ENCODE data around the gene AGAP2. TPM values are rescaled to one million over a fixed set of nuclear protein-coding genes. Genes with fewer than 3 reads are reported as not detected.

The AGAP2 gene
- total RNA-seq, 1 experiment from 2014 or later, result 2.0 TPM

- TF ChIP-seq MYBL2 (CRISPR knock-in tag; IDR thresholded peaks at IDR 0.05) (no peak), GABPB1 (CRISPR knock-in tag; IDR thresholded peaks at IDR 0.05) (no peak), GTF2I (CRISPR knock-in tag; conservative IDR thresholded peaks at IDR 0.05) (no peak)
- Mint-ChIP-seq H3K27me3 (ENCODE audit: low read depth) (peaks cover 69% of the 10 kb centered on the region), H3K4me1 (peaks cover 20% of the 10 kb centered on the region), H3K27ac (no peak overlapping the region), H3K4me3 (peak overlapping the region; percentile 39), H3K9me3 (no peaks in the 10 kb centered on the region; the same call in 1 of the 2 replicates), H3K36me3 (peaks cover 13% of the 10 kb centered on the region)
- DNase-seq (ENCODE audit: low spot score) (peak; percentile 46), ATAC-seq (peak; percentile 19)
- ChIA-PET CTCF (interaction anchor here (0.6 to 4.7 kb wide), 8 partner anchors 10 to 159 kb away, joined by 3 to 31 read pairs (median 4); partner anchors contain the start of gene B4GALNT1), POLR2A (interaction anchor here (1.0 kb wide), 1 partner anchor 10 kb away, joined by 4 read pairs; the partner anchor contains the start of gene CDK4)
Observed at GRCh38 chr12:57741844-57742738, 3.5 kb upstream of the AGAP2 start.

- ATAC-seq (no peak), DNase-seq (ENCODE audit: low spot score) (no peak)
- Mint-ChIP-seq H3K27me3 (ENCODE audit: low read depth) (peaks cover 76% of the 10 kb centered on the region), H3K4me1 (peaks cover 27% of the 10 kb centered on the region), H3K9me3 (no peaks in the 10 kb centered on the region; the same call in 1 of the 2 replicates), H3K36me3 (peaks cover 6% of the 10 kb centered on the region; the same call in 1 of the 2 replicates), H3K27ac (no peak overlapping the region), H3K4me3 (no peak overlapping the region; the same call in 1 of the 2 replicates)
- POLR2A ChIA-PET, result interaction anchor here (1.0 kb wide), 1 partner anchor 11 kb away, joined by 4 read pairs; the partner anchor contains the start of gene CDK4
- CTCF ChIA-PET, result interaction anchor here (0.8 to 4.7 kb wide), 7 partner anchors 9 to 158 kb away, joined by 3 to 31 read pairs (median 5); partner anchors contain the start of gene B4GALNT1
- TF ChIP-seq JAZF1 (CRISPR knock-in tag; IDR thresholded peaks at IDR 0.05) (no peak), RELA (CRISPR knock-in tag; IDR thresholded peaks at IDR 0.05; ENCODE audit: borderline replicate concordance) (no peak), GTF2I (CRISPR knock-in tag; conservative IDR thresholded peaks at IDR 0.05) (no peak), NR3C1 (CRISPR knock-in tag; conservative IDR thresholded peaks at IDR 0.05; ENCODE audit: low read depth) (no peak), FOXJ3 (CRISPR knock-in tag; IDR thresholded peaks at IDR 0.05; ENCODE audit: borderline replicate concordance) (no peak), ATF3 (CRISPR knock-in tag; conservative IDR thresholded peaks at IDR 0.05) (no peak), MXD4 (CRISPR knock-in tag; IDR thresholded peaks at IDR 0.05; ENCODE audit: borderline replicate concordance) (no peak), PRDM15 (CRISPR knock-in tag; IDR thresholded peaks at IDR 0.05) (no peak), FOXK1 (CRISPR knock-in tag; IDR thresholded peaks at IDR 0.05) (no peak)
- TF ChIP-seq, protein P1, sequence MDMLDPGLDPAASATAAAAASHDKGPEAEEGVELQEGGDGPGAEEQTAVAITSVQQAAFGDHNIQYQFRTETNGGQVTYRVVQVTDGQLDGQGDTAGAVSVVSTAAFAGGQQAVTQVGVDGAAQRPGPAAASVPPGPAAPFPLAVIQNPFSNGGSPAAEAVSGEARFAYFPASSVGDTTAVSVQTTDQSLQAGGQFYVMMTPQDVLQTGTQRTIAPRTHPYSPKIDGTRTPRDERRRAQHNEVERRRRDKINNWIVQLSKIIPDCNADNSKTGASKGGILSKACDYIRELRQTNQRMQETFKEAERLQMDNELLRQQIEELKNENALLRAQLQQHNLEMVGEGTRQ (CRISPR knock-in tag; IDR thresholded peaks at IDR 0.05), result no peak
- TF ChIP-seq, protein P2, sequence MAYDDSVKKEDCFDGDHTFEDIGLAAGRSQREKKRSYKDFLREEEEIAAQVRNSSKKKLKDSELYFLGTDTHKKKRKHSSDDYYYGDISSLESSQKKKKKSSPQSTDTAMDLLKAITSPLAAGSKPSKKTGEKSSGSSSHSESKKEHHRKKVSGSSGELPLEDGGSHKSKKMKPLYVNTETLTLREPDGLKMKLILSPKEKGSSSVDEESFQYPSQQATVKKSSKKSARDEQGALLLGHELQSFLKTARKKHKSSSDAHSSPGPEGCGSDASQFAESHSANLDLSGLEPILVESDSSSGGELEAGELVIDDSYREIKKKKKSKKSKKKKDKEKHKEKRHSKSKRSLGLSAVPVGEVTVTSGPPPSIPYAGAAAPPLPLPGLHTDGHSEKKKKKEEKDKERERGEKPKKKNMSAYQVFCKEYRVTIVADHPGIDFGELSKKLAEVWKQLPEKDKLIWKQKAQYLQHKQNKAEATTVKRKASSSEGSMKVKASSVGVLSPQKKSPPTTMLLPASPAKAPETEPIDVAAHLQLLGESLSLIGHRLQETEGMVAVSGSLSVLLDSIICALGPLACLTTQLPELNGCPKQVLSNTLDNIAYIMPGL (CRISPR knock-in tag; IDR thresholded peaks at IDR 0.05), result no peak
- TF ChIP-seq, protein P3, sequence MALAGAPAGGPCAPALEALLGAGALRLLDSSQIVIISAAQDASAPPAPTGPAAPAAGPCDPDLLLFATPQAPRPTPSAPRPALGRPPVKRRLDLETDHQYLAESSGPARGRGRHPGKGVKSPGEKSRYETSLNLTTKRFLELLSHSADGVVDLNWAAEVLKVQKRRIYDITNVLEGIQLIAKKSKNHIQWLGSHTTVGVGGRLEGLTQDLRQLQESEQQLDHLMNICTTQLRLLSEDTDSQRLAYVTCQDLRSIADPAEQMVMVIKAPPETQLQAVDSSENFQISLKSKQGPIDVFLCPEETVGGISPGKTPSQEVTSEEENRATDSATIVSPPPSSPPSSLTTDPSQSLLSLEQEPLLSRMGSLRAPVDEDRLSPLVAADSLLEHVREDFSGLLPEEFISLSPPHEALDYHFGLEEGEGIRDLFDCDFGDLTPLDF (CRISPR knock-in tag; IDR thresholded peaks at IDR 0.05), result no peak
- TF ChIP-seq, protein P4, sequence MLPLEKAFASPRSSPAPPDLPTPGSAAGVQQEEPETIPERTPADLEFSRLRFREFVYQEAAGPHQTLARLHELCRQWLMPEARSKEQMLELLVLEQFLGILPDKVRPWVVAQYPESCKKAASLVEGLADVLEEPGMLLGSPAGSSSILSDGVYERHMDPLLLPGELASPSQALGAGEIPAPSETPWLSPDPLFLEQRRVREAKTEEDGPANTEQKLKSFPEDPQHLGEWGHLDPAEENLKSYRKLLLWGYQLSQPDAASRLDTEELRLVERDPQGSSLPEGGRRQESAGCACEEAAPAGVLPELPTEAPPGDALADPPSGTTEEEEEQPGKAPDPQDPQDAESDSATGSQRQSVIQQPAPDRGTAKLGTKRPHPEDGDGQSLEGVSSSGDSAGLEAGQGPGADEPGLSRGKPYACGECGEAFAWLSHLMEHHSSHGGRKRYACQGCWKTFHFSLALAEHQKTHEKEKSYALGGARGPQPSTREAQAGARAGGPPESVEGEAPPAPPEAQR (CRISPR knock-in tag; IDR thresholded peaks at IDR 0.05), result no peak
- TF ChIP-seq, protein P5, sequence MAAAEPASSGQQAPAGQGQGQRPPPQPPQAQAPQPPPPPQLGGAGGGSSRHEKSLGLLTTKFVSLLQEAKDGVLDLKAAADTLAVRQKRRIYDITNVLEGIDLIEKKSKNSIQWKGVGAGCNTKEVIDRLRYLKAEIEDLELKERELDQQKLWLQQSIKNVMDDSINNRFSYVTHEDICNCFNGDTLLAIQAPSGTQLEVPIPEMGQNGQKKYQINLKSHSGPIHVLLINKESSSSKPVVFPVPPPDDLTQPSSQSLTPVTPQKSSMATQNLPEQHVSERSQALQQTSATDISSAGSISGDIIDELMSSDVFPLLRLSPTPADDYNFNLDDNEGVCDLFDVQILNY (CRISPR knock-in tag; IDR thresholded peaks at IDR 0.05), result no peak
Observed at GRCh38 chr12:57741413-57741789, 2.9 kb upstream of the AGAP2 start.
